Astrocyte of the cerebellum (primary cell): Measurements from ENCODE around the gene ADD1.

Experiments
- DNase-seq: peaks from one replicate; pipeline ENCODE4 v3.0.0-alpha.2; 2011; ENCODE audit warnings: low read depth
- H3K4me3 ChIP-seq: 2 replicates; pipeline ENCODE4 v1.5.1; 2011; ENCODE audit warnings: mild to moderate bottlenecking, low read depth, low read length, moderate library complexity
- in situ Hi-C: cut with HindIII; loops from 2 replicates; pipeline ENCODE4 v1.10.0; 2017; ENCODE audit warnings: low sequenced_read_pairs
- TF ChIP-seq, protein P1 (sequence below): IDR thresholded peaks from 2 replicates; pipeline ENCODE4 v1.5.1; 2012; ENCODE audit warnings: low read length, low read depth, moderate library complexity, mild to moderate bottlenecking; ENCODE audit errors: missing control alignments

ADD1 gene

DNA sequence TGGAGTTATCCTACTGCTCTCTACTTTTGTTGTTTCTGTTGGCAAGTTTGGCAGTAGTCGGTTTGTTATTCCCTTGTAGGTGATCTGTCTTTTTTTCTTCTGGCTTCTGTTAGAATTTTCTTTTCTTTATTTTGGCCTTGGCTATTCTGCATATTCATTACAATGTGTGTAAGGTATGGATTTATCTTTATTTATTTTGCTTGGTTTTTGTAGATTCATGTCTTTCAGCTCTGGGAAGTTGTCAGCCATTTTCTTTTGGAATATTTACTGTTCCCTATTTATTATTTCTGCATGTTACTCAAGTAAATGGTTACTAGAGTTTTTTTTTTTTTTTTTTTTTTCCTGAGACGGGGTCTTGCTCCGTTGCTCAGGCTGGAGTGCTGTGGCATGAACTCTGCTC is 12.6 kb downstream of the ADD1 start:
- TF ChIP-seq, protein P1, sequence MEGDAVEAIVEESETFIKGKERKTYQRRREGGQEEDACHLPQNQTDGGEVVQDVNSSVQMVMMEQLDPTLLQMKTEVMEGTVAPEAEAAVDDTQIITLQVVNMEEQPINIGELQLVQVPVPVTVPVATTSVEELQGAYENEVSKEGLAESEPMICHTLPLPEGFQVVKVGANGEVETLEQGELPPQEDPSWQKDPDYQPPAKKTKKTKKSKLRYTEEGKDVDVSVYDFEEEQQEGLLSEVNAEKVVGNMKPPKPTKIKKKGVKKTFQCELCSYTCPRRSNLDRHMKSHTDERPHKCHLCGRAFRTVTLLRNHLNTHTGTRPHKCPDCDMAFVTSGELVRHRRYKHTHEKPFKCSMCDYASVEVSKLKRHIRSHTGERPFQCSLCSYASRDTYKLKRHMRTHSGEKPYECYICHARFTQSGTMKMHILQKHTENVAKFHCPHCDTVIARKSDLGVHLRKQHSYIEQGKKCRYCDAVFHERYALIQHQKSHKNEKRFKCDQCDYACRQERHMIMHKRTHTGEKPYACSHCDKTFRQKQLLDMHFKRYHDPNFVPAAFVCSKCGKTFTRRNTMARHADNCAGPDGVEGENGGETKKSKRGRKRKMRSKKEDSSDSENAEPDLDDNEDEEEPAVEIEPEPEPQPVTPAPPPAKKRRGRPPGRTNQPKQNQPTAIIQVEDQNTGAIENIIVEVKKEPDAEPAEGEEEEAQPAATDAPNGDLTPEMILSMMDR = no peak
- H3K4me3 ChIP-seq = no peak overlapping the region
- no peak for DNase-seq
- in situ Hi-C loops = no loop called here

DNA sequence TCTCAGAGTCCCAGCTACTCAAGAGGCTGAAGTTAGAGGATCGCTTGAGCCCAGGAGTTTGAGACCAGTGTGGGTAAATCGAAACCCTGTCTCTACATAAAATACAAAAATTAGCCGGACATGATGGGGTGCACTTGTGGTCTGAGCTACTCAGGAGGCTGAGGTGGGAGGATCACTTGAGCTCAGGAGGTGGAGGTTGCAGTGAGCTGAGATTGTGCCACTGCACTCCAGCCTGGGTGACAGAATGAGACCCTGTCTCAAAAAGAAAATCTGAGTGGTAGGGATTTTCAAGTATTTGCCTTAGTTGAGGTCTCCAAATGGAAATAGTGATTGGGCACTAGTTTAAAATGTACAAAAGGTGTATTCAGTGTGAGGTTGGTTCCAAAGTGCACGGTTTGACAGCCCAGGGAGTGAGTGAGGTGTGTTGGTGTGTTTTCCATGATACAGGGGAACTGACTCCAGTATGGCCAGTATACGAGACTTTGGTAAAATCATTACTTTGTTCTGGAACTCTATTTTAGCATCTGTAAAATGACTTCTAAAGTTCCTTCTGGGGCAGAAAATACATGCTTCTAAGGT is 13.8 kb downstream of the ADD1 start:
- no peak overlapping the region for H3K4me3 ChIP-seq
- DNase-seq = no peak
- in situ Hi-C loops = no loop called here
- TF ChIP-seq, protein P1 = no peak

DNA sequence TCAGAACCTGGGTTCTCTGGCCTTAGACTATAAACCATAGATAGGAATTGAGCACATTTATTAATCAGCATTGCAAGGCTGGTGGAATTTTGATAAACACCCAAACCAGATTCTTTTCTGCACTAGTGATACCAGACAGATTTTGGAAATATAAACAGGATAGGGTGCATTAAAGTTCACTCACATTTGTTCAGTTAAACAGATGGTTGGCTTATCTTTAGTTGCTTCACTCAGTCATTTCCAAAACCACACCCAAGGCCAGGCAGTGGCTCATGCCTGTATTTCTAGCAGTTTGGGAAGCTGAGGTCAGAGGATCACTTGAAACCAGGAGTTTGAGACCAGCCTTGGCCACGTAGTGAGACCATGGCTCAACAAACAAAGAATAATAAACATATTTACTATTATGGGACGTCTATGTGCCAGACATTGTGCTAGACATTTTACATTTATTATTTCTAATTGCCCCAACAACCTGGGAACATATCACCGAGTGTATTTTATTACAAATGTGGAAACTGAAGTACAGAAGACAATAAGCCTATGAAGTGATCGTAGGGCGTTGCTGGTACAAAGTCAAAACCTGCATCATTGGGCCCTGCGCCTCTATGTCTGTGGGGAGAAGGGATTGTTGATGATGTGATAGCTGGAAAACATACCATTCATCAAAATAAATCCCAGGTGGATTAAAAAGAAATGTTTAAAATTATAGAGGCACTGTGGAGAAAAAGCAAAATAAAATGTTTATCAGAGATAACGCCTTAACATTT is 15.0 kb downstream of the ADD1 start:
- in situ Hi-C loops = no loop called here
- TF ChIP-seq, protein P1 = no peak
- no peak overlapping the region for H3K4me3 ChIP-seq
- no peak for DNase-seq

DNA sequence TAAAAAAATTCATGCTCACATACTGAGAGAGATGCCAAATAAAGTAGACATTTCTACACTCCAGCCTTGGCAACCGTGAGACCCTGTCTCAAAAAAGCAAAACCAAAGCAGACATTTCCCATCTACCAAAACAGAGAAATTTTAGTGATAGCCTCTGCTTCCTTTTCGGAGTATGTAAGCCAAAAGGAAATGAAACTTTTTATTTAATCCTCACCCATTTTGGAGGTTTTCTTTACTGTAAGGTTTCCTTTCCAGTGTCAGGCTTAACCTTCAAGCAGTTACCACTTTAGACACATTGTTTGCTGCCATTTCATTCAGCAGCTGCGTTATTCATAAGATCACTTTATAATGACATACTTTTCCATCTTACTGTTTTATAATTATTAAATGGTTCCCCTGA is 15.9 kb downstream of the ADD1 start:
- no peak for DNase-seq
- TF ChIP-seq, protein P1 = no peak
- no peak overlapping the region for H3K4me3 ChIP-seq
- in situ Hi-C loops = no loop called here

DNA sequence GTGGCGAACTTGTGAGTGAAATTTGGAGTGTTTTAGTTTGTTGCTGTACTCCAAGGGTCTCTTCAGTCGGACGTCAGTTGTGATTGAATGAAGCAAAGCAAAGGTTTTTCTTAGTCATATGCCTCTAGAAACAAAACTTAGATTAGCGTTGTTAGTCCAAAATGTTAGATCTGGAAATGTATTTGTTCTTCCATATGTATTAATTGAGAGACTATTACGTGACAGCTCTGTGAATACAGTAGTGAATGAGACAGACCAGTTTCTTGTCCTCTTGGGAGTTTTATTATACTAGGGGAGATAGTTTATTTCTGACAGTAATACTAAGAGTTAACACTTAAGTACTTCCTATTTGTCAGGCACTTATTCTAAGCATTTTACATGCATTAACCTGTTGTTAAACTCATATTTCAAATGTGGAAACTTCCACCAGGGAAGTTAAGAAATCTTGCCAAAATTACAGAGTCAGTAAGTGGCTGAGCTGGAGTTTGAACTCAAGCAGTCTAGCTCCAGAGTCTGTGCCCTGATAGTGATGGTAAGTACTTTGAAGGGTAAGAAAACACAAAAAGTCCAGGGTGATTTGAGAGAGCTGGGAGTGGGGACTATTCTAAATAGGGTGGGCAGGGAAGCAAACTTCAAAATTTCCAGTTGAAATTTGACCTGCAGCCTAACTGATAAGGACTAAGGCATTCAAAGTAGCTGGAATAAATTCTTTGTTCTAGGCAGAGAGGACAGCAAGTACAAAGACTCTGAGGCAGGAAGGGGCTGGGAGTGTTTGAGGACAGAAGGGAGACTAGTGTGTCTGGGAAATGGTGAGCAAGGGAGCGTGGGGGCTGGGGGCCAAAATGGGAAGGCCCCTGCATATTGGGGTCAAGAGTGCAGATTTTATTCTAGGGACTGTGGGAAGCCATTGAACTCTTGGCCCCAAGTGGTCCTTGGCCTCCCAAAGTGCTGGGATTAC is 17.0 kb downstream of the ADD1 start:
- no peak for DNase-seq
- TF ChIP-seq, protein P1 = no peak
- H3K4me3 ChIP-seq = no peak overlapping the region
- in situ Hi-C loops = no loop called here

DNA sequence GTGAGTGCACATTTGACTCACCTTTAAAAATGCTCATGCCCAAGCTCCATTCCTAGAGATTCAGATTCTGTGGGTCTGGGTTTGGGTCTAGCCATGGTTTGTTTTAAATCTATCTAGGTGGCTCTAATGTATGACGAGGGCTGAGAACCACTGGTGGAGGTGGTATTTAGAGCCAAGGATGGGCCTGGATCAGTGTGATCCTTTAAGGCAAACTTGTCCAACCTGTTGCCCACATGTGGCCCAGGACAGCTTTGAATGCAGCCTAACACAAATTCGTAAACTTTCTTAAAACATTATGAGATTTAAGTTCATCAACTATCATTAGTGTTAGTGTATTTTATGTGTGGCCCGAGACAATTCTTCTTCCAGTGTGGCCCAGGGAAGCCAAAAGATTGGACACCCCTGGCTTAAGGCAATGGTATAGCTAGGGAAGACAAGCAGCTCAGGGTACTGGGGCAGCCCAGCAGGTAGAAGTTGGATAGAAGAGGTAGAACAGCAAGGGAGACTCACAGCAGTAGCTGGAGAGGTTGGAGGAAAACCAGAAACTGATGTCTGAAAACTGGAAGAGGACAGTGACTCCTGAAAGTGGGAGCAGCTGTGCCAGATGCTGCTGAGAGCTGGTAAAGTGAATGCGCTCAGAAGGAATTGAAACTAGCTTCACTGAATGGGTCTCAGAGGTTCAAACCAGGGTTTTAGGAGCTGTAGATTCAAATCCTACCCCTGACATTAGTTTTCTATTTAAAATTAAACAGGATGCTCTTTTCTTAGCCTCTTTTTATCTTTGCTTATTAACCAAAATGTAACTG is 18.2 kb downstream of the ADD1 start:
- no peak overlapping the region for H3K4me3 ChIP-seq
- TF ChIP-seq, protein P1 = no peak
- in situ Hi-C loops = no loop called here
- DNase-seq = no peak
